C4-2B (cell line): ENCODE measurements around the gene IL26.

Experiments used
- ZFX ChIP-seq: fragments of 450-650 bp; IDR thresholded peaks from 2 replicates; pipeline ENCODE4 v1.6.1; 2017
- TF ChIP-seq, protein P1 (sequence below): fragments of 450-650 bp; conservative IDR thresholded peaks from 2 replicates; pipeline ENCODE4 v1.5.1; 2017; ENCODE audit warnings: mild to moderate bottlenecking

DNA sequence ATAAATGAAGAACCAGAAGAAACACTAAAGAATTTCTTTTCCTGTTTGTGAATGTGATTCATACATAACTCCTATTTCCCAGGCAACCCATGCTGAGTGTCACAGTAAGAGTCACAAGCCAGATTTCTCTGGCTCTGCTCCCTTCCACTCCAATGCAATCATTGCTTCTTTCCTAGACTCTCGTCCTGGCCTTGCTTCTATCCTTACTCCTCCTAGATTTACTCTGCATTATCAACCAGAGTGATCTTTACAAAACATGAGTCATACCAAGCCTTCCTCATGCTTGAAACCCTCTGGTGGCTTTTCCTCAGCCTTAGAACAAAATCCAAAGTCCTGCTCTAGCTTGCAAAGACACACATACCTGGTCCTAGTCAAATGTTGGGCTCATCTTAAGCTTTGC lies 14.5 kb upstream of the IL26 start:
- TF ChIP-seq, protein P1, sequence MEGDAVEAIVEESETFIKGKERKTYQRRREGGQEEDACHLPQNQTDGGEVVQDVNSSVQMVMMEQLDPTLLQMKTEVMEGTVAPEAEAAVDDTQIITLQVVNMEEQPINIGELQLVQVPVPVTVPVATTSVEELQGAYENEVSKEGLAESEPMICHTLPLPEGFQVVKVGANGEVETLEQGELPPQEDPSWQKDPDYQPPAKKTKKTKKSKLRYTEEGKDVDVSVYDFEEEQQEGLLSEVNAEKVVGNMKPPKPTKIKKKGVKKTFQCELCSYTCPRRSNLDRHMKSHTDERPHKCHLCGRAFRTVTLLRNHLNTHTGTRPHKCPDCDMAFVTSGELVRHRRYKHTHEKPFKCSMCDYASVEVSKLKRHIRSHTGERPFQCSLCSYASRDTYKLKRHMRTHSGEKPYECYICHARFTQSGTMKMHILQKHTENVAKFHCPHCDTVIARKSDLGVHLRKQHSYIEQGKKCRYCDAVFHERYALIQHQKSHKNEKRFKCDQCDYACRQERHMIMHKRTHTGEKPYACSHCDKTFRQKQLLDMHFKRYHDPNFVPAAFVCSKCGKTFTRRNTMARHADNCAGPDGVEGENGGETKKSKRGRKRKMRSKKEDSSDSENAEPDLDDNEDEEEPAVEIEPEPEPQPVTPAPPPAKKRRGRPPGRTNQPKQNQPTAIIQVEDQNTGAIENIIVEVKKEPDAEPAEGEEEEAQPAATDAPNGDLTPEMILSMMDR: no peak
- TF ChIP-seq ZFX: no peak
